Vagina (tissue), 2 donors: ENCODE results near the gene NKAIN2. TPM values are rescaled to one million over a fixed set of nuclear protein-coding genes. Genes with fewer than 3 reads are reported as not detected.
"Not testable (repeated sequence)": the region's sequence is repeated elsewhere in the genome, so short reads cannot be mapped to it uniquely, and the experiment has no call there.

Experiments used
- DNase-seq, 2 donors: peaks; one replicate each; pipeline ENCODE4 v3.0.0-alpha.2; 2017; ENCODE audit errors: extremely low spot score in 2 of 2
- H3K27ac ChIP-seq: fragments of 200-600 bp; sonication (generic); one replicate; pipeline ENCODE4 v1.5.1; 2019
- H3K27me3 ChIP-seq: fragments of 200-600 bp; sonication (generic); one replicate; pipeline ENCODE4 v1.5.1; 2019
- H3K36me3 ChIP-seq, 2 donors: fragments of 200-600 bp; sonication (generic); one replicate each; pipeline ENCODE4 v1.5.1; 2017 to 2019
- H3K4me1 ChIP-seq: fragments of 200-600 bp; sonication (generic); one replicate; pipeline ENCODE4 v1.5.1; 2019
- H3K4me3 ChIP-seq, 2 donors: fragments of 200-600 bp; sonication (generic); 1 replicate in 1 of 2; 2 replicates in 1 of 2; pipeline ENCODE4 v1.5.1; 2016 to 2019
- H3K9me3 ChIP-seq: fragments of 200-600 bp; sonication (generic); one replicate; pipeline ENCODE4 v1.5.1; 2019
- POLR2A ChIP-seq, 2 donors: fragments of 450-650 bp; IDR thresholded peaks; one replicate each; pipeline ENCODE4 v1.6.1; 2017; ENCODE audit warnings: antibody characterized with exemption in 2 of 2, mild to moderate bottlenecking in 2 of 2, moderate library complexity in 2 of 2
- POLR2AphosphoS5 ChIP-seq, 2 donors: sonication (generic); formaldehyde crosslinking; IDR thresholded peaks; one replicate each; pipeline ENCODE4 v1.9.0; 2017; ENCODE audit warnings: antibody characterized with exemption in 2 of 2, mild to moderate bottlenecking in 2 of 2, low read depth in 1 of 2; ENCODE audit not compliant: insufficient read depth in 1 of 2
- intact Hi-C: fragments of 100-400 bp; cut with DNase I; formaldehyde crosslinking; loops from one replicate; pipeline ENCODE4 v1.15.1; 2023
- total RNA-seq: library from RNA; depleted of rRNA; stranded (reverse); fragments of >200 nt; gene quantifications from one replicate; pipeline ENCODE4 v1.2.3, GENCODE V29; 2016
- TF ChIP-seq, protein P1 (sequence below), 3 experiments: fragments of 450-650 bp in 2 of 3; fragments of 200-600 bp in 1 of 3; sonication (generic) in 1 of 3; IDR thresholded peaks; one replicate each; pipeline ENCODE4 v1.5.1; 2017 to 2019; ENCODE audit warnings: antibody characterized with exemption in 3 of 3, mild to moderate bottlenecking in 2 of 3, moderate library complexity in 2 of 3

The NKAIN2 gene
- total RNA-seq, 1 donor from 2014 or later: not detected

DNA sequence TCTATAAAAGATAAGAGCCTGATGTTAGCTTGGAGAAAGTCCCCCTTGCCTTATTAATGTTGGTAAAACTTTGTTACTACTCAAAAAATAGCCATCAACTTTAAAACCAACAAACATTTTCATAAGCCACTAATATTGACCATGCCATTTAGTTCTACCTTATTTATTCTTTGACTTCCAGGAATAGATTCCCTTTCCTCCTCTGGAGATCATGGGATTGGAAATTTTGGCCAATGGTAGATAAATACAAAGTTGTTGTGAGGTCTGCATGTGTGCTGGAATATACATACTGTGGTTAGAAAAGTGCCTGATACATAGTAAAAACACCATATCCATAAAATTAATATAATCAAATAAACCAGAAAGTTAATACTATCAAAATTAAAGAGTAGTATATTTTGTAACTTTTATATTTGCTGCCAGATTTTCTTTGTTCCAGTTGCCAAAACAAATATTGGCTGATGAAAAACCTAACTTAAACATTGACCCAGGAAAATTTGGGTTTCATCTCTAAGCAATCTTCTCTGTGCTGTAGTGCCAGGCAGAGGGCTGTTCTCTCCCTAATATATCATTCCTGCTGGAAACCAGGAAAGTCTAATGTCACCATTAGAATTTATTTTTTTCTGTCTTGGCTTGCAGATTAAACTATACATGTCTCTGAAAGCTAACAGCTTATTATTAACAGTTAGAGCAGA lies 169.1 kb downstream of the NKAIN2 start:
- no peak for TF ChIP-seq POLR2AphosphoS5 (IDR thresholded peaks at IDR 0.05; ENCODE audit: insufficient read depth in 1 of 2, low read depth in 1 of 2)
- TF ChIP-seq POLR2A (IDR thresholded peaks at IDR 0.05): no peak
- TF ChIP-seq, protein P1, sequence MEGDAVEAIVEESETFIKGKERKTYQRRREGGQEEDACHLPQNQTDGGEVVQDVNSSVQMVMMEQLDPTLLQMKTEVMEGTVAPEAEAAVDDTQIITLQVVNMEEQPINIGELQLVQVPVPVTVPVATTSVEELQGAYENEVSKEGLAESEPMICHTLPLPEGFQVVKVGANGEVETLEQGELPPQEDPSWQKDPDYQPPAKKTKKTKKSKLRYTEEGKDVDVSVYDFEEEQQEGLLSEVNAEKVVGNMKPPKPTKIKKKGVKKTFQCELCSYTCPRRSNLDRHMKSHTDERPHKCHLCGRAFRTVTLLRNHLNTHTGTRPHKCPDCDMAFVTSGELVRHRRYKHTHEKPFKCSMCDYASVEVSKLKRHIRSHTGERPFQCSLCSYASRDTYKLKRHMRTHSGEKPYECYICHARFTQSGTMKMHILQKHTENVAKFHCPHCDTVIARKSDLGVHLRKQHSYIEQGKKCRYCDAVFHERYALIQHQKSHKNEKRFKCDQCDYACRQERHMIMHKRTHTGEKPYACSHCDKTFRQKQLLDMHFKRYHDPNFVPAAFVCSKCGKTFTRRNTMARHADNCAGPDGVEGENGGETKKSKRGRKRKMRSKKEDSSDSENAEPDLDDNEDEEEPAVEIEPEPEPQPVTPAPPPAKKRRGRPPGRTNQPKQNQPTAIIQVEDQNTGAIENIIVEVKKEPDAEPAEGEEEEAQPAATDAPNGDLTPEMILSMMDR (IDR thresholded peaks at IDR 0.05): no peak
- no peak for DNase-seq
- intact Hi-C loops: no loop called here
- Histone ChIP-seq H3K4me3 (no peak overlapping the region), H3K9me3 (no peaks in the 10 kb centered on the region), H3K4me1 (no peaks in the 10 kb centered on the region), H3K27ac (no peak overlapping the region), H3K36me3 (no peaks in the 10 kb centered on the region), H3K27me3 (no peaks in the 10 kb centered on the region)

DNA sequence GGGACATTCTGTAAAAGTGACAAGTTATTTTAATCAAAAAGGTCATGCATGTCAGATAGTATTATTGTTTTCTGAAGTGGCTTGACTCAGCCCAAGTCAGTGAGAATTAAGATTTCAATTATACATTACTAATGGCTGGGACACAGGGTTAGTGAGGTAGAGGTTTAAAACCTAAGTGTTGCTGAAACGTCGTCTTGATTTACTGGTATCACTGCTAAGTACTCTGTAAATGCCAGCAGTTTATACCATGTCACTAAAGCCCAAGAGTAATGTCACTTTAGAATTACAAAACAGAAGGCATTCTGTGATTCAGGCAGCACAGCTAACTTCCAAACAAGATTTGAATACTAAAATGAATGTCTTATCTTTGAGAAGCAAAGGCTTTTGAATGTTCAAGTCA lies 176.6 kb downstream of the NKAIN2 start:
- intact Hi-C loops: no loop called here
- Histone ChIP-seq H3K4me1 (no peaks in the 10 kb centered on the region), H3K9me3 (no peaks in the 10 kb centered on the region), H3K4me3 (no peak overlapping the region), H3K27ac (no peak overlapping the region), H3K36me3 (no peaks in the 10 kb centered on the region), H3K27me3 (no peaks in the 10 kb centered on the region)
- TF ChIP-seq, protein P1 (IDR thresholded peaks at IDR 0.05): no peak
- no peak for TF ChIP-seq POLR2AphosphoS5 (IDR thresholded peaks at IDR 0.05; ENCODE audit: insufficient read depth in 1 of 2, low read depth in 1 of 2)
- TF ChIP-seq POLR2A (IDR thresholded peaks at IDR 0.05): no peak
- DNase-seq: no peak

DNA sequence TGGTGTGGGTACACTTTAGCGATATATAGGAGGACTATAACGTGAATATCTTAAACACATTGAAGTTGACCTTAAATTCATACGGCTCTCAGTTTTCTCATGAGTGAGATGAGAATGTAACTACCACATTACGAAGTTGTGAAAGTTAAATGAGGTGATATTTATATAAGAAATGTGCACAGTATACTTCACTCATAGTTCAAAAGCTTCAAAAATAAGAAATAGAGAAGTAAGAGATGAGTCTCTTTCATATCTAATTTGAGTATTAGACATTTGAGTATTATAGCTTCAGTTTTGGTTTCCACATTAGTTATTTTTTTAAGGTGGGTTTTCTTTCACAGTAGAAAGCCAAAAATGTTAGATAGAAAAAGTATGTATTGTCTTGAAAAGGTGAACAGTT lies 183.3 kb downstream of the NKAIN2 start:
- Histone ChIP-seq H3K4me3 (no peak overlapping the region), H3K4me1 (no peaks in the 10 kb centered on the region), H3K36me3 (no peaks in the 10 kb centered on the region), H3K9me3 (no peaks in the 10 kb centered on the region), H3K27me3 (no peaks in the 10 kb centered on the region), H3K27ac (no peak overlapping the region)
- no peak for DNase-seq
- no peak for TF ChIP-seq POLR2A (IDR thresholded peaks at IDR 0.05)
- TF ChIP-seq POLR2AphosphoS5 (IDR thresholded peaks at IDR 0.05; ENCODE audit: insufficient read depth in 1 of 2, low read depth in 1 of 2): no peak
- TF ChIP-seq, protein P1 (IDR thresholded peaks at IDR 0.05): no peak
- intact Hi-C loops: no loop called here

DNA sequence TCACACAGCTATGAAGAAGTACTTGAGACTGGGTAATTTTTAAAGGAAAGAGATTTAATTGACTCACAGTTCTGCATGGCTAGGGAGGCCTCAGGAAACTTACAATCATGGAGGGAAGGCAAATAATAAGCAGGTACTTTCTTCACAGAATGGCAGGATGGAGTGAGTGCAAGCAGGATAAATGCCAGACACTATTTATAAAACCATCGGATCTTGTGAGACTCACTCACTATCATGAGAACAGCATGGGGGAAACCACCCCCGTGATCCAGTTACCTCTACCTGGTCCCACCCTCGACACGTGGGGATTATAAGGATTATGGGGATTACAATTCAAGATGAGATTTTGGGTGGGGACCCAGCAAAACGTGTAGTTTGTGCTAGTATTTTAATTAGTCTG lies 186.3 kb downstream of the NKAIN2 start:
- DNase-seq, H3K4me1 ChIP-seq, H3K36me3 ChIP-seq, H3K4me3 ChIP-seq, H3K27me3 ChIP-seq, H3K9me3 ChIP-seq, H3K27ac ChIP-seq, intact Hi-C loops: not testable (repeated sequence)

DNA sequence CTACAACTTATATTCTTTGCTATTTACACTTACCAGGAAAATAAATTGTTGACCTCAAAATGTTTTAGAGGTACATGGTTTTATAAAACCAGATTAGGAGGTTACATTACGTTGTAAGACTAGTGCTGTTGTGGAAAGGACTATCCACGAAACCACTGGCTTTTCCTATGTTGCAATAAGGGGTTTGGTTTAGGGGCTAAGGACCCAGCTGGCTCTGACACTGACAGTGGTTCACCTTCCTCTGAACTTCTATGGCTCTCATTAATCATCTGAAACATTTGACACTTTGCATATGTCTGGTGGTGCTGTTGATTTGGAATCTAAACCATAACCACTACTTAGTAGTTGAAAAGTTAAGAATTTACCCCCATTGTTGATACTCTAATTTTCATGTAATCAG lies 186.7 kb downstream of the NKAIN2 start:
- Histone ChIP-seq H3K4me3 (no peak overlapping the region), H3K36me3 (no peaks in the 10 kb centered on the region), H3K27me3 (no peaks in the 10 kb centered on the region), H3K9me3 (no peaks in the 10 kb centered on the region), H3K4me1 (no peaks in the 10 kb centered on the region), H3K27ac (no peak overlapping the region)
- intact Hi-C loops: no loop called here
- TF ChIP-seq POLR2A (IDR thresholded peaks at IDR 0.05) (no peak), POLR2AphosphoS5 (IDR thresholded peaks at IDR 0.05; ENCODE audit: insufficient read depth in 1 of 2, low read depth in 1 of 2) (no peak)
- TF ChIP-seq, protein P1 (IDR thresholded peaks at IDR 0.05): no peak
- no peak for DNase-seq
